NK-92 treated with Interleukin-12 subunit alpha and Interleukin-12 subunit beta, amount 100 ng/mL, for 24 hours (cell line): ENCODE data around the gene C19orf25.
"Not testable (repeated sequence)": the region's sequence is repeated elsewhere in the genome, so short reads cannot be mapped to it uniquely, and the experiment has no call there.

Experiments
- DNase-seq: peaks from one replicate; lab custom pipeline; 2025; lab: John Stamatoyannopoulos, UW

The C19orf25 gene

GRCh38 chr19:1478934-1479707, at the start of gene C19orf25:
Gene C19orf25, minus strand, starts transcription at chr19:1479215. Its CDS starts 312 bp downstream, at chr19:1478903.
- DNase-seq: peak; percentile 89

DNA sequence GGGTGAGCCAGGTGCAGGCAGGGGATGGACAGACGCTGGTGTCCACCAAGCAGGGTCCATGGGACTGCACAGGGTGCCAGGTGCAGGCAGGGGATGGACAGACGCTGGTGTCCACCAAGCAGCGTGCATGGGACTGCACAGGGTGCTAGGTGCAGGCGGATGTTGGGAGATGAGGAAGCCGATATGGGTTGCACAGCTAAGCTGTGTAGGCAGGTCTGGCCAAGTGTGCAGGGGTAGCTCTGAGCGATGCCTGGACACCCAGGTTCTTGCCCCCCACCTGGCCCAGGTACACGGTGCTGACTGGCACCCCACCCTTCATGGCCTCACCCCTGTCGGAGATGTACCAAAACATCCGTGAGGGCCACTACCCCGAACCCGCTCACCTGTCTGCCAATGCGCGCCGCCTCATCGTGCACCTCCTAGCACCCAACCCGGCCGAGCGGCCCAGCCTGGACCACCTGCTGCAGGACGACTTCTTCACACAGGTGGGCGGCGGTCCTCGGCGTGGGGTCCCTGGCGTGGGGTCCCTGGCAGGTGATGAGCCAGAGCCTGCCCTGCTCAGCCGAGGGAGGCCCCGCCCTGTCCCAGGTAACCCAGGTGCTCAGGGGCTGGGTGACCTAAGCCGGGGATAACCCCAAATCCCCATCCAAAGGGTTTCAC, 48.8 kb upstream of the C19orf25 start:
- no peak for DNase-seq

GRCh38 chr19:1526979-1527649, 48.1 kb upstream of the C19orf25 start:
- no peak for DNase-seq

DNA sequence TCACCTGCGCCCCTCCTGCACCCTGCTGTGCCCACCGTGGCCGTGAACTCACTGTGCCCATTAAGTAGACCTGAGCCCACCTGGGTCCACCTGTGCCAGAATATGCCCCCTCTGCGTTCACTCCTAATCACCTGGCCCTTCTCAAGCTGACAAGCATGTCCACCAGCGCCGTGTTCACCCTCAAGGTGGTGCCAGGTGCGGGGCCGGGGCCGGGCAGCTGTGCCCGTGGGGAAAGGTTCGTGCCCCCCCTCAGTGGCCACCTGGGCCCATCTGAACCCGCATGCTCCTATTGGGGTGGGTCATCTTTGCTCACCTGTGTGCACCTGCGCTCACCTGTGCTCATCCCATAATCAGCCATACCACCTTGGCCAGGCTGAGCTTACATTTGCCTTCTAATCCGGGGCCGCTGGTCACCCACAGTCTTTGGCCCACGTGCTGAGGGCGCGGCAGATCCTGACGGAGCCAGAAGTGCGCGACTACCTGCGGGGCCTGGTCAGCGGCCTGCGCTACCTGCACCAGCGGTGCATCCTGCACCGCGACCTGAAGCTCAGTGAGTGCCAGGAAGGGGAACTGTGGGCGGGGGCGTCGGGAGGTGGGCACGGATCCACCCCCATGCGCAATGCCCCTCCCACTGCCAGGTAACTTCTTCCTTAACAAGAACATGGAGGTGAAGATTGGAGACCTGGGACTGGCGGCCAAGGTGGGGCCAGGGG, 47.2 kb upstream of the C19orf25 start:
- no peak for DNase-seq

GRCh38 chr19:1525343-1525742, 46.3 kb upstream of the C19orf25 start:
- no peak for DNase-seq

- no peak for DNase-seq
Observed at GRCh38 chr19:1524972-1525325, 45.9 kb upstream of the C19orf25 start.

DNA sequence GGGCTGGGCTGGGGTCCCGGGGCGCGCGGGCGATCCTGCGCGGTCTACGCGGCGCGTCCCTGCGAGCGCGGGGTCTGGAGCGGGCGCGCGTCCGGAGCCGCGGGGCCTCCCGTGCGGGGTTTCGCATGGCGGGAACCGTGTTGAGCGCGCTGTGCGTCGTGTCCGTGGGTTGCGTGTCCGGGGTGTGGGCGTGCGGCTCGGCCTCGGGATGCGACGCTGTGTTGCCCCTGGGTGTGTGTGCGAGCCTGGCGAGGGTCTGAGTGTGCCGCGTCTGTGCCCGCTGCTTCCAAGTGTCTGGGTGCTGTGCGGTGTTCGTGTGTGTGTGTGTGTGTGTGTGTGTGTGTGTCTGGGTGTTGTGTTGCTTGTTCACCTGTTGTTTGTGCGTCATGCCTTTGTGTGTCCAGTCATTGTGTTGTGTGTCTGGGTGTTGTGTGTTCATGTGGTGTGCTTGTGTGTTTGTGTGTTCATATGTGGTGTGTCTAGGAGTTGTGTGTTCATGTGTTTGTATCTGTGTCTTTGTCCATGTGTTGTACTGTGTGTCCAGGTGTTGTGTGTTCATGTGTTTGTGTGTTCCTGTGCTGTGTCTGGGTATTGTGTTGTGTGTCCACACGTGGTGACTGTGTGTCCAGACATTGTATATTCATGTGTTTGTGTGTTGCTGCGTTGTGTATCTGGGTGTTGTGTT, 45.4 kb upstream of the C19orf25 start:
- no peak for DNase-seq

DNA sequence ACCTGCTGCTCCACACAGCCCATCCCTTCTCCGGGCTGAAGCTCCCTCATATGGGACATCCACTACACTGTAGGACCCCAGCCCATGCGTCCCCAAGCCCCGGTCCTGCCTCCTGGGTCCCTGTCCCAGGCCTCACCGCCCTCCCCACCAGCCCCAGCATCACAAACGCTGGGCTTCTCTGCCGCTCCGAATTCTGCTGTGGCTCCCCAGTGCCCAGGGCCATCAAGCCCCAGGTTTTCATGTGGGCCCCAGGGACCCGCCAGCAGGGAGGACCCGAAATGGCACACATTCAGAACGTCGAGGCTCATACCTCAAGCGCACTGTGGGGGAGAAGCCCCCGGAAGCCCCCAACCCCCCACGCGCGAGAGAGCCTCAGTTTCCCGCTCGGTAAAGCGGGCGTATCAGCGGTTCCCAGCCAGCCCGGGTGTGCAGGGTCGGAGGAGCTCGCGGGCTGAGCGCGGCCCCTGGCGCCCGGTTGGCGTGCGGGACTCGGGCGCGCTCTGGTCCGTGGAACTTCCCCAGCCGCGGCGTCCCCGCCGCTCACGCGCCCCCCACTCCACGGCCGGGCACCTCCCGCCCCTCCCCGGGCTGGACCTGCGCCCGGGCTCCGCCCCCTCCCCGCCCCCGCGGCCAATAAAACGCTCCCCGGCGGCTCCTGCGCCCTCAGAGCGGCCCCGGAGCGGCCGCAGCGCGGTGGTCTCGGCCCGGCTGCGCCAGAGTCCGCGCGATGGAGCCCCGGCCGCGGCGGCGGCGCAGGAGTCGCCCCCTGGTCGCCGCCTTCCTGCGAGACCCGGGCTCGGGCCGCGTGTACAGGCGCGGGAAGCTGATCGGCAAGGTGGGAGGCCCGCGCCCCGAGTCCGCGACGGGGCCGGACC, 44.6 kb upstream of the C19orf25 start, which contains the start of gene PLK5:
Gene PLK5, plus strand, starts transcription at position 666 of the 875 bp plus-strand sequence. CDS start 2,920 bp downstream, outside the sequence.
- no peak for DNase-seq

- DNase-seq: no peak
Observed at GRCh38 chr19:1522838-1523237, 43.8 kb upstream of the C19orf25 start.

DNA sequence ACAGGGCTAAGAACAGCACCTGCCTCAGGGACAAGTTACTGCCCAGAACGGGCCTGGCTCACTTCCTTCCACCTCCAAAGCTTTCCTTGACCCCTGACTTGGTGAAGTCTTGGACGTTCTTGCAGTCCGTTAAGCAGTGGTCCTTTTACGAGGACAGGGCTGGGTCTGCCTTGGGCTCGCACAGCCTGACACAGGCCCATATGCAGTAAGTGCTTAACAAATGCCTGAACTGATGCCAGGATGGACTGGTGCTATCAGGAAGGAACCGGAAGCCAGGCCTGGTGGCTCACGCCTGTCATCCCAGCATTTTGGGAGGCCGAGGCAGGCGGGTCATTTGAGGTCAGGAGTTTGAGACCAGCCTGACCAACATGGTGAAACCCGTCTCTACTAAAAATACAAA, 43.0 kb upstream of the C19orf25 start:
- no peak for DNase-seq

- no peak for DNase-seq
Observed at GRCh38 chr19:1521636-1522035, 42.6 kb upstream of the C19orf25 start.

- DNase-seq: no peak
Observed at GRCh38 chr19:1520203-1520780, 41.3 kb upstream of the C19orf25 start.

GRCh38 chr19:1519802-1520201, 40.8 kb upstream of the C19orf25 start:
- not testable (repeated sequence) for DNase-seq

DNA sequence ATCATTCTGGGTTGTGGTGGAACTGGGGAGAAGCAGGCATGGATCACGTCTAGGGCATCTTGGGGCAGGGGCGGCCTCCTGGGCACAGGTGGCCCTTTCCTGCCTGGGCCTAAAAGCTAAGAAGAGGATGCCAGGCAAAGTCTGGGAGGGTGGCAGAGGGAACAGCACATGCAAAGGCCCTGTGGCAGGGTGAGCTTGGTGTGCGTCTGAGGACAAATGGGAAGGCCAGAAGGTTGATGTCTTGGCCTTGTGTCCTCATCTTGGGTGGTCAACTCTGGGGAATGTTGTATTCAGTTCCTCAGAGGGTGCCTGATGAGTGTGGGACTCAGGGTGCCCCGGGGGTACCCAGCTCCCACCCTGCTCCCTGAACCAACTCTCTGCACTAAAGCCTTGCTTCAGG, 39.5 kb upstream of the C19orf25 start:
- DNase-seq: no peak

DNA sequence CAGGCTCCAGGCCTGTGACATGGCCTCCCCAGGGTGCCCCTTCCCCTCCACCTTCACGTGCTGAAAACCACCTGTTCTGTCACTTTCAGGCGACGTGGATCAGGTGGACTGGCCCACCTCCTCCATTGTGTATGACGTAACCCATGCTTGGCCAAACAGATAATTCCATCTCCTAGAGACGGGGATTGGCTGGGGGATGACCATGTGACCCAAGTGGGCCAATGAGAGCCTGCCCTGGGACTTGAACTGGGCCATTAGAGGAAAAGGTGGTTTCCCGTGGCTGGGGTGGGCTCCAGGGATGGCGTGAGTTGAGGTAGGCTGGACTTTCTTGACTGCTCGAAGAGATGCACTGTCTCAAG, 37.4 kb upstream of the C19orf25 start:
- no peak for DNase-seq

GRCh38 chr19:1514986-1515721, 36.1 kb upstream of the C19orf25 start:
- DNase-seq: no peak

DNA sequence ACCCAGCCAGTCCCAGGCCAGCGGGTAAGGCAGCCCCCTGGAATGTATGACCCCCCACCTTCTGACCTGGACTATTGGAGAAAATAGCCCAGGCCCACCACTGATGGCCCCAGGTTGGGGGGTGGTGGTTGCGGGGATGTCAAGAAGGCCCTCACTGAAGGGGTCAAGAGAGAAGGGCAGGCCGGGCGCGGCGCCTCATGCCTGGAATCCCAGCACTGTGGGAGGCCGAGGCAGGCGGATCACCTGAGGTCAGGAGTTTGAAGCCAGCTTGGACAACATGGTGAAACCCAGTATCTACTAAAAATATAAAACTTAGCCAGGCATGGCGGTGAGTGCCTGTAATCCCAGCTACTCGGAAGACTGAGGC, 35.3 kb upstream of the C19orf25 start:
- DNase-seq: no peak

DNA sequence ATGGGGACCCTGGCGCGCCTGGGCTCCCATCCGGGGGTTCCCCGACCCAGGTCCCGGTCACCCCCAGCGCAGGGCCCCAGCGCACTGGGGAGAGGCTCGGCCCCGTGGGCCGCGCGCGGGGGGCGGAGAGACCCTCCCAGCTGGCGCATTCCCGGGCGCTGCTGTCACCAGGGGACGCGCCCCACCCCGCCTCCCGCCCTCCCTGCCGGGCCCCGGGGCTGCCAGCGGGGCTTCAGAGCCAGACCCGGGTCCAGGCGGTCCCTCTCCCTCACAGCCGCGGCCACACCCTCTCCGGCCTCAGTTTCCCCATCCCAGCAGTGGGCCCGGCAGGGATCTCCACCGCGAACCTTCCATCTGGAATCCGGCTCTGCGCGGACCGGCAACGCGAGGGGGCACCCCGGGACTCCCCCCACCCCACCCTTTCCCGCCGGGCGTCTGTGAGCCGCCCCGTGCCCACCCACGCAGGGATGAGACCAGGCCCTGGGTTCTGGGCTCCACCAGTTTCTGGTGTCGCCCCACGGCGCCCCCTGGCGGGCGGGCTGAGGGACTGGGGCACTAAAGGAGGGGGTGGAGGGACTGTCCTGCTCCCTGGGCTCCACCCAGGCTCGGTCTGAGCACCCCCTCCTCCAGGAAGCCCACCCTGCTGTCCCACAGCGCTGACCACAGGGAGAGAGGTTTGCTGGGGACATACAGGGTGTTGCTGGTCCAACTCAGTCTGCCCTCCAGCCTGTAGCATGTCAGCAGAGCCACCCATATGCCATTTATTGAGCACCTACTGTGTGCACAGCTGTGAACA, 34.7 kb upstream of the C19orf25 start:
- no peak for DNase-seq
